GM12878 (cell line): ENCODE data around the gene JPT1. TPM values are rescaled to one million over a fixed set of nuclear protein-coding genes. Genes with fewer than 3 reads are reported as not detected.

Source experiments
- ATAC-seq: fragments of 200-7000 bp; cut with Tn5 transposase; 3 replicates; pipeline ENCODE4 v1.9.1; 2020; ENCODE audit warnings: mild to moderate bottlenecking, moderate library complexity
- BruUV-seq: library from RNA; stranded (reverse); fragments of 400-500 nt; replicated peaks from 2 replicates; lab custom pipeline; 2021; lab: Mats Ljungman, UMichigan
- CTCF ChIA-PET: fragments of 300-600 bp; sonication (Branson Sonifier 250); formaldehyde crosslinking; extraction: SDS; loops from one replicate; lab custom pipeline; 2021; ENCODE audit warnings: inconsistent platforms; lab: Yijun Ruan, JAX
- POLR2A ChIA-PET: fragments of 350-600 bp; formaldehyde crosslinking; extraction: SDS; loops from one replicate; lab custom pipeline; 2021; ENCODE audit warnings: inconsistent platforms; lab: Charles Lee
- RAD21 ChIA-PET: fragments of 300-600 bp; sonication (Branson Sonifier 250); formaldehyde crosslinking; loops from one replicate; lab custom pipeline; 2023; ENCODE audit warnings: antibody characterized with exemption; ENCODE audit not compliant: unreplicated experiment; lab: Charles Lee
- SMC1A ChIA-PET: fragments of 300-600 bp; sonication (Branson Sonifier 250); formaldehyde crosslinking; loops from one replicate; lab custom pipeline; 2023; ENCODE audit not compliant: unreplicated experiment, uncharacterized antibody; lab: Charles Lee
- DNase-seq: peaks from one replicate; pipeline ENCODE4 v3.0.0-alpha.2; 2011; ENCODE audit warnings: low read depth, low spot score
- FAIRE-seq: peaks from 3 replicates; lab custom pipeline; 2011; peaks lifted over from hg19 to GRCh38; lab: Jason Lieb, UNC
- H2AFZ ChIP-seq: 2 replicates; pipeline ENCODE4 v1.6.0; 2011; ENCODE audit warnings: low read depth, low read length, control low read depth; ENCODE audit not compliant: control insufficient read depth
- H3K27ac ChIP-seq: 2 replicates; pipeline ENCODE4 v1.5.1; 2011; ENCODE audit warnings: control low read depth; ENCODE audit not compliant: control insufficient read depth, insufficient read depth
- H3K27me3 ChIP-seq, 2 experiments: replicated peaks in 1 of 2; 2 replicates each; pipeline versions ENCODE4 v1.6.0 to v1.6.1; 2011; ENCODE audit warnings: low read length in 1 of 2; ENCODE audit not compliant: control insufficient read depth in 2 of 2, insufficient read depth in 2 of 2
- H3K36me3 ChIP-seq, 2 experiments: 2 replicates each; pipeline ENCODE4 v1.5.1; 2011; ENCODE audit warnings: low read length in 1 of 2; ENCODE audit not compliant: control insufficient read depth in 2 of 2, insufficient read depth in 2 of 2
- H3K4me1 ChIP-seq: 2 replicates; pipeline ENCODE4 v1.6.1; 2011; ENCODE audit warnings: mild to moderate bottlenecking, low read length, moderate library complexity, mixed read lengths; ENCODE audit not compliant: control insufficient read depth, insufficient read depth
- H3K4me2 ChIP-seq: 2 replicates; pipeline ENCODE4 v1.6.0; 2011; ENCODE audit warnings: control low read depth; ENCODE audit not compliant: control insufficient read depth, insufficient read depth
- H3K4me3 ChIP-seq: fragments of 200-600 bp; sonication (generic); 2 replicates; pipeline ENCODE4 v1.5.1; 2016
- H3K79me2 ChIP-seq: 2 replicates; pipeline ENCODE4 v1.6.0; 2011; ENCODE audit warnings: low read length; ENCODE audit not compliant: control insufficient read depth, insufficient read depth
- H3K9ac ChIP-seq: 2 replicates; pipeline ENCODE4 v1.8.0; 2011; ENCODE audit warnings: low read length, control low read depth, mixed read lengths; ENCODE audit not compliant: control insufficient read depth, insufficient read depth
- H3K9me3 ChIP-seq: replicated peaks from 3 replicates; pipeline ENCODE4 v1.5.1; 2011; ENCODE audit warnings: mild to moderate bottlenecking, low read length; ENCODE audit not compliant: control insufficient read depth, insufficient read depth
- H4K20me1 ChIP-seq: 2 replicates; pipeline ENCODE4 v1.6.0; 2011; ENCODE audit not compliant: control insufficient read depth, insufficient read depth
- E4F1 ChIP-seq: fragments of 450-650 bp; IDR thresholded peaks from 2 replicates; pipeline ENCODE4 v1.6.1; 2018; ENCODE audit warnings: borderline replicate concordance, mild to moderate bottlenecking; ENCODE audit not compliant: partially characterized antibody
- HDGF ChIP-seq: fragments of 450-650 bp; IDR thresholded peaks from 2 replicates; pipeline ENCODE4 v1.6.1; 2016; ENCODE audit warnings: antibody characterized with exemption
- MEF2A ChIP-seq: IDR thresholded peaks from 2 replicates; pipeline ENCODE4 v1.6.1; 2011; ENCODE audit warnings: low read depth, mild to moderate bottlenecking, low read length, moderate library complexity; ENCODE audit not compliant: insufficient read depth
- POLR2A ChIP-seq: IDR thresholded peaks from 2 replicates; pipeline ENCODE4 v1.6.1; 2011; ENCODE audit warnings: low read depth, mild to moderate bottlenecking, low read length
- SMAD1 ChIP-seq: fragments of 450-650 bp; IDR thresholded peaks from 2 replicates; pipeline ENCODE4 v1.6.1; 2018; ENCODE audit warnings: mild to moderate bottlenecking, low read depth; ENCODE audit not compliant: partially characterized antibody
- ZBED1 ChIP-seq: IDR thresholded peaks from 2 replicates; pipeline ENCODE4 v1.6.1; 2016; ENCODE audit warnings: borderline replicate concordance
- WGBS: methylation state at CpG from one replicate; pipeline ENCODE4 v1.1.6; 2016; ENCODE audit warnings: low lambda C conversion rate; ENCODE audit not compliant: insufficient replicate concordance, insufficient coverage; ENCODE audit errors: missing lambda C conversion rate; 5-methylcytosine and 5-hydroxymethylcytosine counted together
- in situ Hi-C: fragments of 300-500 bp; cut with MboI; formaldehyde crosslinking; loops from 9 replicates; pipeline ENCODE4 v1.14.3; 2018; ENCODE audit warnings: mixed read lengths
- intact Hi-C: fragments of 100-400 bp; cut with micrococcal nuclease; formaldehyde crosslinking; loops from one replicate; pipeline ENCODE4 v1.14.2; 2022; ENCODE audit not compliant: unreplicated experiment
- polyA plus RNA-seq, 11 experiments: library from polyadenylated mRNA; depleted of rRNA in 4 of 11; unstranded in 6 of 11; stranded (reverse) in 5 of 11; fragments of >200 nt; fragmentation: Nextera tagmentation in 4 of 11; fragmentation: Illumina TruSeq in 1 of 11; extraction: Ambion mirVana in 4 of 11; extraction: Trizol in 1 of 11; gene quantifications; 1 replicate in 1 of 11; 2 replicates in 10 of 11; pipeline versions ENCODE4 v1.2.1 to v1.2.3, GENCODE V29; 2011 to 2016; ENCODE audit warnings: inconsistent platforms in 2 of 11, missing spikeins in 2 of 11, low read depth in 1 of 11
- total RNA-seq, 4 experiments: library from RNA; depleted of rRNA in 3 of 4; stranded (reverse); fragments of >200 nt in 3 of 4; fragmentation: Illumina TruSeq in 1 of 4; extraction: Trizol in 1 of 4; gene quantifications; 2 replicates each; pipeline versions ENCODE4 v1.2.1 to v1.2.3, GENCODE V29; 2013 to 2021

JPT1 gene
- total and polyA plus RNA-seq, 10 of the 15 experiments (the other 5 are each of a cell fraction or from before 2014, with no cell fraction given): 79.7 to 651 (median 323) TPM

GRCh38 chr17:75130059-75130631, 24.2 kb downstream of the JPT1 start:
- Histone ChIP-seq H3K36me3 (peaks cover 3 to 4% of the 10 kb centered on the region in 2 experiments; a peak in 3 of 4 replicates), H3K27ac (peak overlapping the region; percentile 82), H3K27me3 (no peaks in the 10 kb centered on the region), H3K9me3 (no peaks in the 10 kb centered on the region), H3K4me3 (peak overlapping the region; percentile 74), H3K79me2 (peaks cover 21% of the 10 kb centered on the region), H3K4me1 (peaks cover 24% of the 10 kb centered on the region), H3K9ac (peak overlapping the region; percentile 75), H4K20me1 (no peaks in the 10 kb centered on the region), H3K4me2 (peak overlapping the region; percentile 94), H2AFZ (no peak overlapping the region)
- intact Hi-C loops: loop anchor here (2.0 kb wide), 1 partner anchor 75 kb away; no protein-coding TSS in a partner anchor
- SMC1A ChIA-PET: interaction anchor here (0.7 to 6.1 kb wide), 5 partner anchors 15 to 170 kb away, joined by 3 to 77 read pairs (median 3); no protein-coding TSS in a partner anchor
- ATAC-seq (no peak), DNase-seq (no peak), FAIRE-seq (no peak)
- BruUV-seq: no TSS peak
- in situ Hi-C loops: no loop called here
- no peak for TF ChIP-seq MEF2A
- no peak for TF ChIP-seq ZBED1
- no peak for TF ChIP-seq SMAD1
- no peak for TF ChIP-seq E4F1
- no peak for TF ChIP-seq HDGF
- 0 out of 2 replicates have a peak, but pooled peaks have one; percentile 9 for TF ChIP-seq POLR2A
- POLR2A ChIA-PET: interaction anchor here (1.0 to 6.2 kb wide), 5 partner anchors 14 to 57 kb away, joined by 3 to 53 read pairs (median 3); partner anchors contain the start of gene ARMC7
- RAD21 ChIA-PET: interaction anchor here (1.0 to 4.7 kb wide), 7 partner anchors 16 to 169 kb away, joined by 3 to 70 read pairs (median 5); no protein-coding TSS in a partner anchor
- CTCF ChIA-PET: interaction anchor here (0.9 to 9.3 kb wide), 12 partner anchors 15 to 169 kb away, joined by 3 to 167 read pairs (median 4); no protein-coding TSS in a partner anchor
- WGBS: 94% methylated on average over 24 of the region's 24 CpGs
